Measurements from ENCODE around the gene ME3.

Gene ME3

DNA sequence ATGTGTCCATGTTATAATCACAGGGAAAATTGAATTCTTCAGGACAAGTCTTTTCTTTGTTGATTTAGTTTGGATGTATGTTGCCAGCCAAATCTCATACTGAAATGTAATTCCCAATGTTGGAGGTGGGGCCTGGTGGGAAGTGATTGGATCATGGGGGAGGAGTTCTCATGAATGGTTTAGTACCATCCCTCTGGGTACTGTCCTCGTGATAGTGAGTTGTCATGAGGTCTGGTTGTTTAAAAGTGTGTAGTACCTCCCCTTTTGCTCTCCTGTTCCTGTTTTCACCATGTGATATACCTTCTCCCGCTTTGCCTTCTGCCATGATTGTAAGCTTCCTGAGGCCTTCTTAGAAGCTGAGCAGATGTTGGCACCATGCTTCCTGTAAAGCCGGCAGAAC lies 197.4 kb downstream of the ME3 start:
- H3K4me2 ChIP-seq, result no peak overlapping the region
- H3K27me3 ChIP-seq (ENCODE audit: insufficient read depth, low read depth), result no peaks in the 10 kb centered on the region
- H3K36me3 ChIP-seq (ENCODE audit: insufficient read depth), result no peaks in the 10 kb centered on the region
- no peak overlapping the region for H3K4me3 ChIP-seq (IDR thresholded peaks at IDR 0.05; ENCODE audit: insufficient read depth, low read depth, low read length)
- TF ChIP-seq, protein P1, sequence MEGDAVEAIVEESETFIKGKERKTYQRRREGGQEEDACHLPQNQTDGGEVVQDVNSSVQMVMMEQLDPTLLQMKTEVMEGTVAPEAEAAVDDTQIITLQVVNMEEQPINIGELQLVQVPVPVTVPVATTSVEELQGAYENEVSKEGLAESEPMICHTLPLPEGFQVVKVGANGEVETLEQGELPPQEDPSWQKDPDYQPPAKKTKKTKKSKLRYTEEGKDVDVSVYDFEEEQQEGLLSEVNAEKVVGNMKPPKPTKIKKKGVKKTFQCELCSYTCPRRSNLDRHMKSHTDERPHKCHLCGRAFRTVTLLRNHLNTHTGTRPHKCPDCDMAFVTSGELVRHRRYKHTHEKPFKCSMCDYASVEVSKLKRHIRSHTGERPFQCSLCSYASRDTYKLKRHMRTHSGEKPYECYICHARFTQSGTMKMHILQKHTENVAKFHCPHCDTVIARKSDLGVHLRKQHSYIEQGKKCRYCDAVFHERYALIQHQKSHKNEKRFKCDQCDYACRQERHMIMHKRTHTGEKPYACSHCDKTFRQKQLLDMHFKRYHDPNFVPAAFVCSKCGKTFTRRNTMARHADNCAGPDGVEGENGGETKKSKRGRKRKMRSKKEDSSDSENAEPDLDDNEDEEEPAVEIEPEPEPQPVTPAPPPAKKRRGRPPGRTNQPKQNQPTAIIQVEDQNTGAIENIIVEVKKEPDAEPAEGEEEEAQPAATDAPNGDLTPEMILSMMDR (conservative IDR thresholded peaks at IDR 0.05; ENCODE audit: low read depth, low read length), result no peak
- H3K9ac ChIP-seq, result no peak overlapping the region
- no peaks in the 10 kb centered on the region for H3K79me2 ChIP-seq (ENCODE audit: insufficient read depth, low read depth)
- no peaks in the 10 kb centered on the region for H4K20me1 ChIP-seq (ENCODE audit: insufficient read depth)
- no peak overlapping the region for H3K27ac ChIP-seq
- no peak overlapping the region for H2AFZ ChIP-seq (ENCODE audit: low read depth)
- no peaks in the 10 kb centered on the region for H3K4me1 ChIP-seq (ENCODE audit: low read depth, poor library complexity, severe bottlenecking)

DNA sequence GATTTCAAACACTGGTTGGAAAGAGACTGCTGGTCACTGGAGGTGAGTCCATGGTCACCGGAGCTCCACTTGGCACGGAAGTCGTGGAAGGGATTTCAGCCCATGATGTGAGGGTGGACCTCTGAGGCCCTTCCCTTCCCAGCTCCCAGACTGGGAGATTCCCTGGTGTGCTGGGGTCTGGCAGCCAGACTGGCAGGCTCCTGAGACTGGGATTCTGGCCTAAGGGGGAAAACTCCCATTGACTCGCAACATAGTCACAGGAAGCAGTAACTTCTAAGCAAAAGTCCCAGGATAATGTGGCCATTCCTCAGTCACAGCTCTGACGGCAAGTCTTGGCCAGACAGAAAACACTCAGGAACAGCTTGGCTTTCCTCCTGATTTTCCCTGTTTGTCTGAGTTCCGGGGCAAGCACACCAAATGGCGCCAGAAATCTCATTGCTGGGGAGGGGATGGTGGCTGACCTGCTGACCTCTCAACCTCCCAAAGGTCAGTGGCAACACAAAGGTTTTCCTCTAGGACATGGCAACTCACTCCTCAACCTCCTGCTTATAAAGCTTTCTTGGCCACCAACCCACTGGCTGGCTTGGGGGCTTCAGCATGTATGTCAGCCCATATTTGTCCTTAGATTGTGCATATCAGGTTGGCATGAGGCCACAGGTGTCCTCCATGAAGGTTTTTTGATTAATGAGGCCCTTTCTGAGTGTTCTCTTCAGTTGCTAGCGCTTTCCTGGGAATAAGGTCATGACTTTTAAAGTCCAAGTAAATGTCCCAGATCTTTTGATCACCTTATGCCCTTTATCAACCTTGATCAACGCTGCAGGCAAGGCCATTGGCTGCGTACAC lies 198.2 kb downstream of the ME3 start:
- H2AFZ ChIP-seq (ENCODE audit: low read depth), result no peak overlapping the region
- H3K9ac ChIP-seq, result no peak overlapping the region
- TF ChIP-seq, protein P1 (conservative IDR thresholded peaks at IDR 0.05; ENCODE audit: low read depth, low read length), result no peak
- H3K4me3 ChIP-seq (IDR thresholded peaks at IDR 0.05; ENCODE audit: insufficient read depth, low read depth, low read length), result no peak overlapping the region
- no peaks in the 10 kb centered on the region for H3K79me2 ChIP-seq (ENCODE audit: insufficient read depth, low read depth)
- H3K36me3 ChIP-seq (ENCODE audit: insufficient read depth), result no peaks in the 10 kb centered on the region
- H3K4me2 ChIP-seq, result no peak overlapping the region
- H3K4me1 ChIP-seq (ENCODE audit: low read depth, poor library complexity, severe bottlenecking), result no peaks in the 10 kb centered on the region
- no peaks in the 10 kb centered on the region for H4K20me1 ChIP-seq (ENCODE audit: insufficient read depth)
- H3K27me3 ChIP-seq (ENCODE audit: insufficient read depth, low read depth), result no peaks in the 10 kb centered on the region
- H3K27ac ChIP-seq, result no peak overlapping the region

DNA sequence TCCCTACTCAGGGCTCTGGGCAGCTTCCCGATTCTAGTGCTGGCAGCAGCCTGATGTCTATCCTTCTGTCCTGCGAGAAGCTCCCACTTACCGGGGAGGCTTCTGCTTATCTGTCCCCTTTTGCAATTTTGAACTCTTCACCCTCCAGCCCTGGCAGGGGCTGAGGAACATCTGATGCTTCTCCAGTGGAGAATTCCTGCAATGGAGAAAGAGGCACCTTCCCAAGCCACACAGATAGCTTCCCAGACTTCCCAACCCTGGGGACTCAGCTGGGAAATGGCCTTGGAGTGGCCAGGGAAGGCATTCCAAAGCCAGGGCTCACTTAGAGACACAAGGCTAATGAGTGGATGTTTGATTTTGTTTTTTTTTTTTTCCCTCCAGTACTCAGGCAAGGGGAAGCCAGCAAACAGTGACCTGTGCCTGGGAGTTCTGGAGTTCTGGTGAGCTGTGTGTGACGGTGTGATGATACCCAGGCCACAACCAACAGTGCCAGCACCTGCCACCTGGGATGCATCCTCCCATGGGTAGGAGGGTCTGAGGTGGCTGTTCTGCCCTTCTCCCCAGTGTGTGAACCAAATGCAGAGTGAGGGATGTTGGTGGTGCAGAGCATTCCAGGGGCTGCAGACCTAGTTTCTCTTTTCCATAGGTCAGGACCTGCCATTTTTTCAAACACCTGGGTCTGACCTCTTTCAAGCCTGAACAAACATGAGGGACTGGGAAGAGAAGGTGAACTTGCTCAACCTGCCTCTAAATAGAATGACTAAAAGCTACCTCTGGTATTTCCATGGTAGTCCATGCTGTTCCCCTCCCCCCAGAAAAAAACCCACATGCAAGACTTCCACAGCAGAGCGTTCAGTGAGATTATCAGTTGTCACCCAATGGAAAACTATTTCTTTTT lies 202.7 kb downstream of the ME3 start:
- Histone ChIP-seq H3K4me3 (IDR thresholded peaks at IDR 0.05; ENCODE audit: insufficient read depth, low read depth, low read length) (no peak overlapping the region), H3K27ac (no peak overlapping the region), H3K79me2 (ENCODE audit: insufficient read depth, low read depth) (no peaks in the 10 kb centered on the region), H3K4me2 (no peak overlapping the region), H3K27me3 (ENCODE audit: insufficient read depth, low read depth) (no peaks in the 10 kb centered on the region), H3K9ac (no peak overlapping the region), H3K4me1 (ENCODE audit: low read depth, poor library complexity, severe bottlenecking) (no peaks in the 10 kb centered on the region), H2AFZ (ENCODE audit: low read depth) (no peak overlapping the region), H3K36me3 (ENCODE audit: insufficient read depth) (no peaks in the 10 kb centered on the region), H4K20me1 (ENCODE audit: insufficient read depth) (no peaks in the 10 kb centered on the region)
- TF ChIP-seq, protein P1 (conservative IDR thresholded peaks at IDR 0.05; ENCODE audit: low read depth, low read length), result no peak

DNA sequence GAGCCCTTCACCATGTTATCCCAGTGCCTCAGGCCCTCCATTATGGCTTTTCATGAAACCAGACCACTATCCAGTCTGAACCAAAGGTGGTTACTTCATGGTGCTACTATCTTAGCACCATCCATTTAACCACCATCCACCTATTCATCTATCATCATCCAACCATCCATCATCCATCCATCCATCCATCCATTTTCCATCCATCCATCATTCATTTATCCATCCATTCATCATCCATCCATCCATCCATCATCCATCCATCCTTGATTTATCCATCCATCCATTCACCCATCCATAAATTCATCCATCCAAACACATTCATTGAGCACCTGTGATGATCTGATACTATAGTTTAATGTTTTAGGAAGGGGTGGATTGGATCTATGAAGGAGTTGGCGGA lies 204.2 kb downstream of the ME3 start:
- Histone ChIP-seq H3K9ac (no peak overlapping the region), H3K79me2 (ENCODE audit: insufficient read depth, low read depth) (no peaks in the 10 kb centered on the region), H3K4me2 (no peak overlapping the region), H3K4me1 (ENCODE audit: low read depth, poor library complexity, severe bottlenecking) (no peaks in the 10 kb centered on the region), H3K27me3 (ENCODE audit: insufficient read depth, low read depth) (no peaks in the 10 kb centered on the region), H3K4me3 (IDR thresholded peaks at IDR 0.05; ENCODE audit: insufficient read depth, low read depth, low read length) (no peak overlapping the region), H3K27ac (no peak overlapping the region), H2AFZ (ENCODE audit: low read depth) (no peak overlapping the region), H4K20me1 (ENCODE audit: insufficient read depth) (no peaks in the 10 kb centered on the region), H3K36me3 (ENCODE audit: insufficient read depth) (no peaks in the 10 kb centered on the region)
- TF ChIP-seq, protein P1 (conservative IDR thresholded peaks at IDR 0.05; ENCODE audit: low read depth, low read length), result no peak
